Gastroesophageal sphincter (tissue), 4 donors: ENCODE measurements around the gene ADGRL1. TPM values are rescaled to one million over a fixed set of nuclear protein-coding genes. Genes with fewer than 3 reads are reported as not detected.

Experiments
- ATAC-seq: fragments of 150-250 bp; one replicate; pipeline ENCODE4 v1.9.1; 2016; ENCODE audit warnings: mild to moderate bottlenecking, moderate library complexity
- H3K27ac ChIP-seq, 4 donors: fragments of 200-600 bp; sonication (generic) in 3 of 4; 1 replicate in 3 of 4; 2 replicates in 1 of 4; pipeline ENCODE4 v1.5.1; 2016 to 2019
- H3K27me3 ChIP-seq: fragments of 200-600 bp; sonication (generic); one replicate; pipeline ENCODE4 v1.5.1; 2019
- H3K36me3 ChIP-seq, 2 donors: fragments of 200-600 bp; sonication (generic); one replicate each; pipeline ENCODE4 v1.5.1; 2019; ENCODE audit warnings: control low read depth in 1 of 2
- H3K4me1 ChIP-seq, 3 donors: fragments of 200-600 bp; sonication (generic); 1 replicate in 2 of 3; 2 replicates in 1 of 3; pipeline ENCODE4 v1.5.1; 2016 to 2019; ENCODE audit warnings: control low read depth in 2 of 3
- H3K4me3 ChIP-seq, 2 donors: fragments of 200-600 bp; sonication (generic); one replicate each; pipeline ENCODE4 v1.5.1; 2019; ENCODE audit warnings: mild to moderate bottlenecking in 1 of 2, moderate library complexity in 1 of 2
- H3K9me3 ChIP-seq, 3 donors: fragments of 200-600 bp; sonication (generic); one replicate each; pipeline ENCODE4 v1.5.1; 2017 to 2019; ENCODE audit warnings: control low read depth in 2 of 3
- CTCF ChIP-seq, 4 experiments: fragments of 200-600 bp in 2 of 4; fragments of 450-650 bp in 2 of 4; sonication (generic) in 1 of 4; IDR thresholded peaks; one replicate each; pipeline ENCODE4 v1.5.1; 2017 to 2019; ENCODE audit warnings: antibody characterized with exemption in 4 of 4, mild to moderate bottlenecking in 2 of 4, moderate library complexity in 2 of 4
- EP300 ChIP-seq: sonication (generic); formaldehyde crosslinking; IDR thresholded peaks from one replicate; pipeline ENCODE4 v1.6.1; 2017; ENCODE audit warnings: antibody characterized with exemption, mild to moderate bottlenecking
- POLR2A ChIP-seq, 2 donors: fragments of 450-650 bp; IDR thresholded peaks; one replicate each; pipeline ENCODE4 v1.6.1; 2017; ENCODE audit warnings: antibody characterized with exemption in 2 of 2, mild to moderate bottlenecking in 2 of 2, moderate library complexity in 1 of 2
- POLR2AphosphoS5 ChIP-seq: sonication (generic); formaldehyde crosslinking; IDR thresholded peaks from one replicate; pipeline ENCODE4 v1.6.1; 2017; ENCODE audit warnings: antibody characterized with exemption
- WGBS, 2 donors: methylation state at CpG; one replicate each; pipeline ENCODE4 v1.1.5; 2018; ENCODE audit warnings: low coverage in 1 of 2; 5-methylcytosine and 5-hydroxymethylcytosine counted together
- total RNA-seq, 4 donors: library from RNA; depleted of rRNA; stranded (reverse); fragments of >200 nt; gene quantifications; one replicate each; pipeline ENCODE4 v1.1.0, GENCODE V29; 2016

Gene ADGRL1
- total RNA-seq, 4 donors from 2014 or later: 13.3 to 47.9 (median 21.1) TPM

GRCh38 chr19:14161305-14161704 is 44.7 kb downstream of the ADGRL1 start:
- no CpG with 5 or more reads among the region's 19 CpGs for WGBS, 2 donors

GRCh38 chr19:14160017-14160703 is 45.8 kb downstream of the ADGRL1 start:
- H3K9me3 ChIP-seq: no peaks in the 10 kb centered on the region
- WGBS, 2 donors: 50 to 81% methylated on average over 1 to 12 of the region's 25 CpGs
- H3K27me3 ChIP-seq: no peaks in the 10 kb centered on the region
- H3K4me3 ChIP-seq: no peak overlapping the region
- ATAC-seq: no peak
- no peaks in the 10 kb centered on the region for H3K4me1 ChIP-seq
- H3K27ac ChIP-seq: no peak overlapping the region
- peaks cover 0 to 82% of the 10 kb centered on the region in 2 donors for H3K36me3 ChIP-seq
- TF ChIP-seq CTCF (IDR thresholded peaks at IDR 0.05) (no peak), EP300 (no peak), POLR2A (IDR thresholded peaks at IDR 0.05) (no peak), POLR2AphosphoS5 (no peak)

More at GRCh38 chr19:14161305-14161704, 44.7 kb downstream of the ADGRL1 start:
- Histone ChIP-seq H3K4me1 (peaks cover 0 to 6% (median 0%) of the 10 kb centered on the region in 3 donors), H3K9me3 (no peaks in the 10 kb centered on the region), H3K27ac (no peak overlapping the region), H3K36me3 (peaks cover 0 to 71% of the 10 kb centered on the region in 2 donors), H3K27me3 (no peaks in the 10 kb centered on the region), H3K4me3 (no peak overlapping the region)
- ATAC-seq: no peak
- TF ChIP-seq POLR2A (IDR thresholded peaks at IDR 0.05): no peak
- no peak for TF ChIP-seq EP300
- no peak for TF ChIP-seq POLR2AphosphoS5
- TF ChIP-seq CTCF (IDR thresholded peaks at IDR 0.05): no peak

GRCh38 chr19:14159059-14159458 is 46.9 kb downstream of the ADGRL1 start:
- peaks cover 0 to 93% of the 10 kb centered on the region in 2 donors for H3K36me3 ChIP-seq
- no peaks in the 10 kb centered on the region for H3K4me1 ChIP-seq
- no peaks in the 10 kb centered on the region for H3K27me3 ChIP-seq
- ATAC-seq: no peak
- no peak for TF ChIP-seq POLR2AphosphoS5
- no peak for TF ChIP-seq POLR2A (IDR thresholded peaks at IDR 0.05)
- TF ChIP-seq CTCF (IDR thresholded peaks at IDR 0.05): no peak
- no peak for TF ChIP-seq EP300
- no peak overlapping the region for H3K27ac ChIP-seq
- no CpG with 5 or more reads among the region's 12 CpGs for WGBS, 2 donors
- no peak overlapping the region for H3K4me3 ChIP-seq
- no peaks in the 10 kb centered on the region for H3K9me3 ChIP-seq

- H3K4me1 ChIP-seq: no peaks in the 10 kb centered on the region
- H3K9me3 ChIP-seq: no peaks in the 10 kb centered on the region
- H3K4me3 ChIP-seq: no peak overlapping the region
- no peaks in the 10 kb centered on the region for H3K27me3 ChIP-seq
- ATAC-seq: no peak
- no peak overlapping the region for H3K27ac ChIP-seq
- 80 to 100% methylated on average over 1 of the region's 16 CpGs for WGBS, 2 donors
- TF ChIP-seq POLR2A (IDR thresholded peaks at IDR 0.05) (no peak), POLR2AphosphoS5 (no peak), EP300 (no peak), CTCF (IDR thresholded peaks at IDR 0.05) (no peak)
- H3K36me3 ChIP-seq: peaks cover 0 to 97% of the 10 kb centered on the region in 2 donors
Measured at GRCh38 chr19:14158276-14159023, 47.5 kb downstream of the ADGRL1 start.
